Measurements from ENCODE around the gene POU3F2.

The POU3F2 gene

GRCh38 chr6:98816799-98817198, 17.6 kb upstream of the POU3F2 start:
- no peaks in the 10 kb centered on the region for H3K36me3 ChIP-seq (ENCODE audit: control insufficient read depth, insufficient read depth, low read length)
- no peak overlapping the region for H3K9ac ChIP-seq
- no peak overlapping the region for H3K4me3 ChIP-seq (ENCODE audit: low read depth, low read length)
- no peaks in the 10 kb centered on the region for H3K79me2 ChIP-seq
- no peaks in the 10 kb centered on the region for H3K9me3 ChIP-seq (ENCODE audit: control insufficient read depth, low read length)
- no peak overlapping the region for H2AFZ ChIP-seq
- TF ChIP-seq CTCF (IDR thresholded peaks at IDR 0.05) = no peak
- H3K27ac ChIP-seq = no peak overlapping the region
- no peak overlapping the region for H3K4me2 ChIP-seq (ENCODE audit: low read length)
- H3K4me1 ChIP-seq = no peaks in the 10 kb centered on the region
- no peaks in the 10 kb centered on the region for H3K27me3 ChIP-seq (ENCODE audit: control insufficient read depth, insufficient read depth, low read length)

- TF ChIP-seq CTCF (IDR thresholded peaks at IDR 0.05) = no peak
- no peak overlapping the region for H2AFZ ChIP-seq
These were observed 12.5 kb upstream of the POU3F2 start for GRCh38 chr6:98821756-98822405.

GRCh38 chr6:98823428-98824161, 10.8 kb upstream of the POU3F2 start:
- Histone ChIP-seq H3K79me2 (no peaks in the 10 kb centered on the region), H3K36me3 (ENCODE audit: control insufficient read depth, insufficient read depth, low read length) (no peaks in the 10 kb centered on the region), H3K4me1 (no peaks in the 10 kb centered on the region), H3K9ac (no peak overlapping the region), H2AFZ (no peak overlapping the region), H3K9me3 (ENCODE audit: control insufficient read depth, low read length) (no peaks in the 10 kb centered on the region), H3K4me2 (ENCODE audit: low read length) (no peak overlapping the region), H3K27ac (no peak overlapping the region), H3K4me3 (ENCODE audit: low read depth, low read length) (no peak overlapping the region), H3K27me3 (ENCODE audit: control insufficient read depth, insufficient read depth, low read length) (peaks cover 12% of the 10 kb centered on the region)
- TF ChIP-seq CTCF (IDR thresholded peaks at IDR 0.05) = no peak

More at GRCh38 chr6:98821756-98822405, 12.5 kb upstream of the POU3F2 start:
- Histone ChIP-seq H3K36me3 (ENCODE audit: control insufficient read depth, insufficient read depth, low read length) (no peaks in the 10 kb centered on the region), H3K4me2 (ENCODE audit: low read length) (no peak overlapping the region), H3K27ac (no peak overlapping the region), H3K79me2 (no peaks in the 10 kb centered on the region), H3K27me3 (ENCODE audit: control insufficient read depth, insufficient read depth, low read length) (peaks cover 7% of the 10 kb centered on the region), H3K9me3 (ENCODE audit: control insufficient read depth, low read length) (no peaks in the 10 kb centered on the region), H3K4me3 (ENCODE audit: low read depth, low read length) (no peak overlapping the region), H3K4me1 (no peaks in the 10 kb centered on the region), H3K9ac (no peak overlapping the region)

GRCh38 chr6:98824162-98824901, 10.0 kb upstream of the POU3F2 start:
- H3K9me3 ChIP-seq (ENCODE audit: control insufficient read depth, low read length) = no peaks in the 10 kb centered on the region
- H3K79me2 ChIP-seq = no peaks in the 10 kb centered on the region
- H3K36me3 ChIP-seq (ENCODE audit: control insufficient read depth, insufficient read depth, low read length) = no peaks in the 10 kb centered on the region
- no peak overlapping the region for H2AFZ ChIP-seq
- no peak overlapping the region for H3K4me2 ChIP-seq (ENCODE audit: low read length)
- no peak overlapping the region for H3K27ac ChIP-seq
- H3K27me3 ChIP-seq (ENCODE audit: control insufficient read depth, insufficient read depth, low read length) = peaks cover 14% of the 10 kb centered on the region
- TF ChIP-seq CTCF (IDR thresholded peaks at IDR 0.05) = no peak
- no peaks in the 10 kb centered on the region for H3K4me1 ChIP-seq
- H3K4me3 ChIP-seq (ENCODE audit: low read depth, low read length) = no peak overlapping the region
- no peak overlapping the region for H3K9ac ChIP-seq

Measured in parathyroid adenoma (tissue), 2 donors.